Left renal pelvis (tissue), 4 donors: ENCODE data around the gene PRH2. TPM values are rescaled to one million over a fixed set of nuclear protein-coding genes. Genes with fewer than 3 reads are reported as not detected.

Experiments used
- DNase-seq, 4 donors: peaks; one replicate each; pipeline ENCODE4 v3.0.0-alpha.2; 2013; ENCODE audit warnings: low read depth in 4 of 4, low spot score in 3 of 4
- polyA plus RNA-seq, 4 donors: library from polyadenylated mRNA; unstranded; fragments of 120-200 nt; gene quantifications; one replicate each; pipeline ENCODE4 v1.2.1, GENCODE V29; 2013; ENCODE audit not compliant: insufficient read length in 4 of 4

The PRH2 gene
- polyA plus RNA-seq, 4 donors, result 0.29 to 0.76 (median 0.45) TPM; not detected in 1

DNA sequence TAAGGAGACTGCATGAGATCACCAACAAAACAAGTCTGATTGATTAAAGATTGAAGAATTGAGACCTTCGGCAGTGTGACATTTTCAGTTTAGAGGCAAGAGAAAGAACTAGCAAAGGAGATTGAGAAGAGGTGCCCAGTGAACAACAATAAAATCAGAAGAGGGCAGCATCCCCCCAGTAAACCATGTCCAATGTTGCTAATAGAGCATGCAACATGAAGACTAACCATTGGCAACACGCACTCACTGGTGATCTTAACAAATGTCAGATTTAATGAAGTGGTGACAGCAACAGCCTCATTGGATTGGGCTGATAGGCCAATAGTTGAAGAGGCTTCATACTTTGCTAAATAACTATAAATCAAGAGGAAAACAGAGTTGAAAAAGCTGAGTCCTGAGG, 30.8 kb downstream of the PRH2 start:
- DNase-seq, result no peak

DNA sequence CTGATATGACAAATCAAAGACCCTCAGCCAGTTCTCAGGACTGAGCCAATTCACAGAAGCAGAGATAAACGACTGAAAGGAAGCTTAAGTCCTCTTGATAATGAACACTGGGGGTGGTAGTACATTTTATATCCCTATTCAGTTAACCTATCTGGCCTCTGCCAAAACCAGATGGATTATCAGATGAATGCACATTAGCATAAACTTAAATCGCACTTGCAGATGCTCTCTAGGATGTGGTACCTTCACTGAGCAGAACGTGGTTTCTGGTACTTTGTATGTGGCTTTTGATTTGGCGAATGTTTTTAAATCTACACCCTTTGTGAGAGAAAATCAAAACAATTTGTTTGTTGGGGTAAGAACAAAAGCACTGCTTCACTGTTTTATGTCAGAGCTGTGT, 31.2 kb downstream of the PRH2 start:
- no peak for DNase-seq

DNA sequence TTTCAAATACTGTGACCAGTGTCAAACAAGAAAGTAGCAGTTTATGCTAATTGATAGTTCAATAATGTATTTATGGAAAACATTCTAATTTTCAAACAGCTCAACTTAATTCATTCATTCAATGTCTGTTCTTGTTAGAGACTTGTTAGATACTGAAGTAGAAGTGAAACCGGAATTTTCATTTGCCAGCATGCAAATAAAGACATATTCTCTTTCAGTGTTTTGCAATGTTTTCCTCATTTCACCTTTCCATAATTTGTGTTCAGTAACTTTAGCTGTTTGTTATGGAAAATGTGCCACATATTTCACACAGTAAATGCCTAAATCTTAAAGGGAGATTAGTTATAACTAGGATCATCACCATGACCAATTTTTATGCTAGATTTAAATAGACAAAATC, 36.4 kb downstream of the PRH2 start:
- DNase-seq, result no peak

DNA sequence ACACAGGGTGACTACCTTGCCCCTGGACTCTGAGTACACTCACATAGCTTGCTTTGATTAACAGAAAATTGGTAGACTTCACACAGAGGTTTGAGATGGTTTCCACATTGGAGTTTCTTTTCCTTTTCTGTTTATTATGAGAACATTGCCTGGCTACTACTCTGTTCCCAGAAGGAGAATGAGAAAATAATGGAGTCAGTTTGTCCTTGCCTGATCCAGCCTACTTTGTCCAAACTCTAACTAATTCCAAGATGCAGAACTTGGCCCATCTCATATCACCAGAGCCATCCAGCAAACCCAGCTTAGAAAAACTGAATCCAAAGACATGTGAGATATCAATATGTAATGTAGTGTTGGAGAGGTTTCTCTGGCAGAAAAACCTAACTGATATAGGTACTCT, 37.3 kb downstream of the PRH2 start:
- DNase-seq, result no peak

DNA sequence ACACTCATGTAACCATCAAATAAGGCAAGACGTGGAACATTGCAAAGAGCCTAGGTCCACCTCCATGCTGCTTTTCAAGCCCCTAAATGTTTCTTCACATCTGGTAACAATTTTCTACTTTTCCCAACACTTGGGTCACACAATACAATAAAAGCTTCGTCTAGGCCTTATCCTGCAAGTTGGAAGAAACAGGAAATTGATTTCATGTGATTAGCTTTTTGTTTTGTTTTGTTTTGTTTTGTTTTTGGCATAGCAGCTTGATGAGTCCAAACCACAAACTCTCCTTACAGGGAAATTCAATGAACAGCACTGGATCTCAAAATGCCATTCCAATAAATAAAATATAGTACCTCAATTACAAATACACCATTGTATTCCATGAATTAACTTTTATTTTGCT, 38.4 kb downstream of the PRH2 start:
- DNase-seq, result no peak

DNA sequence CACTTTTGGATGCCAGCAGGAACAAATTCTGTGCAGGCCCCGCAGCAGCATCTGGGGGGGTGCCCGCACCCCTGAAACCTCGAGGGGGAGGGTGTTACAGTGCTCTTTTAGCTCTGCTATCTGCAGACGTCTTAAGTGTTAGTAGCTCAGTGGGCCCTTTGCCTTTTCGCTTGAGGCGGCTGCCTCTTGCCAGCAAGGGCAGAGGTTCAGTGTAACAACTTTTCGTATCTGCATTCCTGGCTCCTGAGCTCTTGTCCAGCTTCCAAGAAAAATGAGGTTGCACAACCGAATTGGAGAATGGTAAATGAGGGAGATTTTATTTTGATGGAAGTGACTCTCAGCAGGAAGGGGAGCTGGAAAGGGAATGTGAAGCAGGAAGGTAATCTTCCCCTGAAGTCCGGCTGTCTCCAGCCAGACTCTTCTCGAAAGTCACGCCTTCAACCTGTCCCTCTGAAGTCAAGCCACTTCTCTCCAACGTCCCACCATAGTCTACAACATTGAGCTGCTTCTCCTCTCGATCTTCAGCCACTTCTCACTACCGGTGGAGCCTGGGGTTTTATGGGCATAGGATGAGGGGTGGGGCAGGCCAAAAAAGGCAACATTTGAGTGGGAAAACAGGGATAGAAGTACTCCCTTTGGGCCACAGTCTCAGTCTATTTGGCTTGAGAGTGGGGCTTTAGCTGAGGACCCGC, 39.9 kb downstream of the PRH2 start:
- no peak for DNase-seq

DNA sequence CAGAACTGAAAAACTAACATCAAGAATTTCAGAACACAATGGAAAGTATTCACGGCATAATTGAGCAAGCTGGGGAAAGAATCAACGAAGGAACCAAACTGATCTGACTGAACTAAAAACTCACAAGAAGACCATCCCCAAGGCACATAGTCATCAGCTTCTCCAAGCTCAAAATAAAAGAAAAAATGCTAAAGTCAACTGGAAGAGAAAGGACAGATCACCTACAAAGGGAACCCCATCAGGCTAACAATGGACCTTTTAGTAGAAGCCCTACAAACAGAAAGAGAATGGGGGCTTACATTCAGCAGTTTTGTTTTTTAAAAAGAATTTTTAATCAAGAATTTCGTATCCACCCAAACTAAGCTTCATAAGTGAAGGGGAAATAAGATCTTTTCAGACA, 45.9 kb downstream of the PRH2 start:
- no peak for DNase-seq

DNA sequence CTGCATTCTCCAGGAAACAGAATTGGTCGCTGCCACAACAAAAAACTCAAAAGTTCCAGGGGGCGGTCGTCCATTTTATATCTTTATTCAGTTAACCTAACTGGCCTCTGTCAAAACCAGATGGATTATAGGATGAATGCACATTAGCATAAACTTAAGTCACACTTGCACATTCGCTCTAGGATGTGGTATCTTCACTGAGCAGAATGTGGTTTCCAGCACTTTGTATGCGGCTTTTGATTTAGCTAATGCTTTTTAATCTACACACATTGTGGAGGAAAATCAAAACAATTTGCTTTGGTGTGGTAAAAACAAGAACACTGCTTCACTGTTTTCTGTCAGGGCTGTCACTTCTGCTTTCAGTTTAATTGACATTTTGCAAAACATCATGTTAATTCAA, 53.2 kb downstream of the PRH2 start:
- DNase-seq, result no peak

Other genes starting within 250 kb of the PRH2 start
- 100 to 1,000 TPM; 219 to 263 (median 239) TPM for gene YBX3, start 205.9 kb upstream of the PRH2 start, polyA plus RNA-seq
- not detected for gene TAS2R7, start 126.6 kb upstream of the PRH2 start, polyA plus RNA-seq
- gene TAS2R8, start 122.0 kb upstream of the PRH2 start, polyA plus RNA-seq, result not detected
- not detected for gene TAS2R9, start 119.1 kb upstream of the PRH2 start, polyA plus RNA-seq
- 1 to 10 TPM; 1.1 to 2.6 (median 2.1) TPM for gene TAS2R10, start 102.9 kb upstream of the PRH2 start, polyA plus RNA-seq
- gene PRR4, start 79.8 kb upstream of the PRH2 start, polyA plus RNA-seq, result 1 to 10 TPM; 6.5 to 9.1 (median 7.6) TPM
- 10 to 100 TPM in 3 of 4 donors, 1 to 10 TPM in 1; 7.8 to 16.2 (median 13.0) TPM for gene PRH1, start 45.0 kb upstream of the PRH2 start, polyA plus RNA-seq
- under 1 TPM in 3 of 4 donors, not detected in 1; 0.09 to 0.14 (median 0.14) TPM for gene TAS2R13, start 19.7 kb upstream of the PRH2 start, polyA plus RNA-seq
- gene TAS2R14, start 10.0 kb downstream of the PRH2 start, polyA plus RNA-seq, result 1 to 10 TPM; 2.5 to 4.0 (median 3.2) TPM
- under 1 TPM in 2 of 4 donors, not detected in 2; 0.16 to 0.36 TPM for gene TAS2R50, start 57.7 kb downstream of the PRH2 start, polyA plus RNA-seq
- 1 to 10 TPM; 1.1 to 2.2 (median 1.4) TPM for gene TAS2R20, start 69.1 kb downstream of the PRH2 start, polyA plus RNA-seq
- 1 to 10 TPM; 1.2 to 1.4 (median 1.3) TPM for gene TAS2R19, start 93.4 kb downstream of the PRH2 start, polyA plus RNA-seq
- 1 to 10 TPM in 3 of 4 donors, under 1 TPM in 1; 0.82 to 2.1 (median 1.7) TPM for gene TAS2R31, start 102.2 kb downstream of the PRH2 start, polyA plus RNA-seq
- gene TAS2R46, start 133.1 kb downstream of the PRH2 start, polyA plus RNA-seq, result under 1 TPM in 1 of 4 donors, not detected in 3; 0.27 TPM
- under 1 TPM in 3 of 4 donors, not detected in 1; 0.24 to 0.64 (median 0.60) TPM for gene TAS2R43, start 163.1 kb downstream of the PRH2 start, polyA plus RNA-seq
- gene TAS2R30, start 205.4 kb downstream of the PRH2 start, polyA plus RNA-seq, result under 1 TPM; 0.10 to 0.29 (median 0.15) TPM
- gene SMIM10L1, start 242.0 kb downstream of the PRH2 start, polyA plus RNA-seq, result 10 to 100 TPM; 10.2 to 20.6 (median 17.2) TPM